ENCODE results near the gene CALD1.

DNA sequence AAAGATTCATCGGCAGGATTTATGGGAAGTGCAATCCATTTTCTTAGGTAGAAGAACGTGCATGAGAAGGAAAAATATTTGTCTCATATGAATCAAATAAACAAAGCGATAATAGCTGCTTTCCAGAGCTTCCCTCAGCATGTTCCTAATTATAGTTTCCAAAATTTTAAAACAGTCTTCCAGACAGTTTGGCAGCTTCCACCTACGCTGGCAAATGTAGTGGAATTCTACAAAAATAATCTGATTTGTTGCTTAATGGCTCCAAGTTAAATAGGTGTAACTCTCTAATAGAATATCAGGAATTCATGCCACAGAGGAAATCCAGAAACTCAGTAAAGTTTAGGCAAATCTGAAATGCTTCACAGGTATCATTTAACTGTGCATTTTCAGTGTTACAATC, 183.6 kb downstream of the CALD1 start:
- TF ChIP-seq POLR2A (IDR thresholded peaks at IDR 0.05; ENCODE audit: low read length), result no peak
- TF ChIP-seq GATA1 (IDR thresholded peaks at IDR 0.05; ENCODE audit: low read depth, low read length), result no peak
